Gastroesophageal sphincter (tissue), 3 donors: Measurements from ENCODE around the gene PPM1H.

Experiments used
- CTCF ChIP-seq, 4 experiments: fragments of 200-600 bp in 2 of 4; fragments of 450-650 bp in 2 of 4; sonication (generic) in 1 of 4; IDR thresholded peaks; one replicate each; pipeline ENCODE4 v1.5.1; 2017 to 2019; ENCODE audit warnings: antibody characterized with exemption in 4 of 4, mild to moderate bottlenecking in 2 of 4, moderate library complexity in 2 of 4
- EP300 ChIP-seq: sonication (generic); formaldehyde crosslinking; IDR thresholded peaks from one replicate; pipeline ENCODE4 v1.6.1; 2017; ENCODE audit warnings: antibody characterized with exemption, mild to moderate bottlenecking
- POLR2A ChIP-seq, 2 donors: fragments of 450-650 bp; IDR thresholded peaks; one replicate each; pipeline ENCODE4 v1.6.1; 2017; ENCODE audit warnings: antibody characterized with exemption in 2 of 2, mild to moderate bottlenecking in 2 of 2, moderate library complexity in 1 of 2
- POLR2AphosphoS5 ChIP-seq: sonication (generic); formaldehyde crosslinking; IDR thresholded peaks from one replicate; pipeline ENCODE4 v1.6.1; 2017; ENCODE audit warnings: antibody characterized with exemption

- TF ChIP-seq CTCF (IDR thresholded peaks at IDR 0.05) (no peak), POLR2AphosphoS5 (no peak), POLR2A (IDR thresholded peaks at IDR 0.05) (no peak), EP300 (no peak)
Measured at GRCh38 chr12:62907078-62907477, 27.9 kb downstream of the PPM1H start.
